Right hindlimb (tissue), 1 donor: Measurements from ENCODE around the gene PARVB.

Source experiments
- DNase-seq: peaks from one replicate; pipeline ENCODE4 v3.0.0-alpha.2; 2018

Gene PARVB

GRCh38 chr22:44188316-44188715 is 164.2 kb downstream of the PARVB start:
- DNase-seq, result no peak

- no peak for DNase-seq
These were observed 165.0 kb downstream of the PARVB start for GRCh38 chr22:44188986-44189630.

- no peak for DNase-seq
These were observed 166.4 kb downstream of the PARVB start for GRCh38 chr22:44190381-44190976.

GRCh38 chr22:44191036-44191454 is 166.9 kb downstream of the PARVB start:
- DNase-seq, result no peak

- DNase-seq, result no peak
These were observed 168.2 kb downstream of the PARVB start for GRCh38 chr22:44192098-44192815.

GRCh38 chr22:44192816-44193534 is 168.9 kb downstream of the PARVB start:
- no peak for DNase-seq

GRCh38 chr22:44193535-44193891 is 169.4 kb downstream of the PARVB start:
- no peak for DNase-seq

GRCh38 chr22:44194569-44194968 is 170.5 kb downstream of the PARVB start:
- DNase-seq, result no peak

- no peak for DNase-seq
These were observed 171.2 kb downstream of the PARVB start for GRCh38 chr22:44195189-44195871.

GRCh38 chr22:44196241-44196640 is 172.1 kb downstream of the PARVB start:
- DNase-seq, result no peak

- no peak for DNase-seq
These were observed 172.6 kb downstream of the PARVB start for GRCh38 chr22:44196731-44197131.

GRCh38 chr22:44197271-44197670 is 173.2 kb downstream of the PARVB start:
- DNase-seq, result no peak

GRCh38 chr22:44199164-44199563 is 175.1 kb downstream of the PARVB start:
- no peak for DNase-seq

GRCh38 chr22:44199866-44200265 is 175.8 kb downstream of the PARVB start:
- DNase-seq, result no peak

GRCh38 chr22:44200451-44200850 is 176.3 kb downstream of the PARVB start:
- DNase-seq, result no peak

GRCh38 chr22:44200855-44201550 is 176.9 kb downstream of the PARVB start:
- no peak for DNase-seq

GRCh38 chr22:44201665-44202064 is 177.6 kb downstream of the PARVB start:
- DNase-seq, result no peak

GRCh38 chr22:44202261-44202789 is 178.2 kb downstream of the PARVB start:
- no peak for DNase-seq

GRCh38 chr22:44203203-44203602 is 179.1 kb downstream of the PARVB start:
- DNase-seq, result no peak

- DNase-seq, result no peak
These were observed 180.8 kb downstream of the PARVB start for GRCh38 chr22:44204739-44205515.
